ENCODE data around the gene AP1S3.
"Not testable (repeated sequence)": the region's sequence is repeated elsewhere in the genome, so short reads cannot be mapped to it uniquely, and the experiment has no call there.

Gene AP1S3

GRCh38 chr2:223837287-223838061 is at the start of gene AP1S3:
Gene AP1S3 (minus strand): TSS chr2:223837582. CDS start chr2:223837450, 132 bp downstream.
- DNase-seq (ENCODE audit: low read depth in 2 of 2) = peak; percentile 30 to 49

GRCh38 chr2:223887127-223887526 is 49.7 kb upstream of the AP1S3 start:
- DNase-seq (ENCODE audit: low read depth in 2 of 2) = no peak

- no peak for DNase-seq (ENCODE audit: low read depth in 2 of 2)
Observed at GRCh38 chr2:223886726-223887125, 49.3 kb upstream of the AP1S3 start.

DNA sequence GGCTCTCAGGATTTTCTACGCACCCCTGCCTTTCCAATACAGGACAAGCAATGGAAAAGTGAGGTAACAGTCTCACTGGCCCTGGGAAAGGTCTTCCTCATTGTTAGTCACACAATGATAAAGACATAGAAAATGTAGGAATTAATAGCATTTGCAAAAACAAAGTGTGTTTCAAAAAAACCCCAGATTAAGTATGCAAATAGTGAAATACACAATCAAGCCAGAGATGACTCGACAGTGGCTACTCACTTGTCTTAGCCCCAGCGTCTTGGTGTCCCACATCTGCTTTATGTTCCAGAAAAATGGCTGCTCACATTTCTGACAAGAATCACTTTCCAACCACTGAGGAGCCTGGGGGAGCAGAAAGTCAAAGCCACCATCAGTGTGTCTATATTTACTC is 47.0 kb upstream of the AP1S3 start:
- DNase-seq (ENCODE audit: low read depth in 2 of 2) = no peak

DNA sequence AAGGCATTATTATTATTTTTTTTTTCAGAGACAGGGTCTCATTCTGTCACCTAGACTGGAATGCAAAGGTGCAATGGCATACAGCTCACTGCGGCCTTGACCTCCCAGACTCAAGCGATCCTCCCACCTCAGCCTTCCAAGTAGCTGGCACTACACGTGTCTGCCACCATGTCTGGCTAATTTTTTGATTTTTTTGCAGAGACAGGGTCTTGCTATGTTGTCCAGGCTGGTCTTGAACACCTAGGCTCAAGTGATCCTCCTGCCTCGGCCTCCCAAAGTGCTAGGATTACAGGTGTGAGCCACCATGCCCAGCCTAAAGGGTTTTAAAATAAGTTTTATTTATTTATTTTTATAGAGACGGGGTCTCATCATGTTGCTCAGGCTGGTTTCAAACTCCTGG is 45.3 kb upstream of the AP1S3 start:
- no peak for DNase-seq (ENCODE audit: low read depth in 2 of 2)

DNA sequence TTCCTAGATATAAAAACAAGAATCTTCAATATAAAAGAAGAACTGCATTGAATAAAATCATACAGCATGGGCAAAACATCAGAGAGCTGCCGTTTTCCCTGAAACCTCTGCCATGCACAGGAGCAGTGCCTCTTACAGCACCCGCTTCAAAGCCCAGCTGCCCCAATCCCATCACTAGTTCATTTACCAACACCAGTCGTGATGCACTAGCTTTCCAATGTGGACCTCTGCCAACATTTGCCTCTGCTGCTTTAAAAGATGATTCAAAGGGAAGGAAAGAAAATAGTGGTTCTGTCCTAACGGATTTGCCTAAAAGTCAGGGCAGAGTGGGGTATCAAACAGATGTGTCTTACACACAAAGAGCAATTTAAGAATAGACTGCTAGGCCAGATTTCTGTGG is 43.4 kb upstream of the AP1S3 start:
- DNase-seq (ENCODE audit: low read depth in 2 of 2) = no peak

DNA sequence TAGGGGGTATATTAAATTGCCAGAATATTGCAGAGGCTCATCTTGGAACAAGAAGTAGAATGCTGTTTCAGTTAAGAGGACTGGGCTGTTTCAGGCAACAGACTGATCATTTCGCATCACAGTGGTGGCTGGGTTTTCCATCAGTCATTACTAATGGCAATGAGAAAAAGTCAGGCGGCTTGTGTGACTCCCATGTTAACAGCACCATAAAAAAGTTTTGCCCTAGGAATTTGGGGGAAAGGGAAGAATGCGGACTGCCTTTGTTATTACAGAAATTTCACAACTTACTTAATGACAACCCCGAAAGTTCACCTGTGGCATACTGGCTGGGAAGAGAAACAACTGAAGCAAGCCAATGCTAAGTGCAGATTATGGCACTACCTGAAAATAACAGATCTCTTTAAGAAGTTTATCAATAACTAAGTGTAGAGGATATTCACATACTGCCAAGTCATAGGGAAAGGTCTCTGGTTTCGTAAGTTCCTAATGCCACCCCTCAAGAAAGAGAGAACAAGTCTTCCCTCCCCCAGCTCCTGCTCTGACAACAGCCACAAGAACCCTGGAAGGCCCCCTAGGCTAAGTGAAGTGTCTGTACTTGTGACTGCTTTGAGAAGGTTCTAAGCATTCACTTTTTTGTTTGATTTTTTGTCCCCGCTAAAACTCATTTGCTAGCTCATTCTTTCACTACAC is 40.5 kb upstream of the AP1S3 start:
- no peak for DNase-seq (ENCODE audit: low read depth in 2 of 2)

DNA sequence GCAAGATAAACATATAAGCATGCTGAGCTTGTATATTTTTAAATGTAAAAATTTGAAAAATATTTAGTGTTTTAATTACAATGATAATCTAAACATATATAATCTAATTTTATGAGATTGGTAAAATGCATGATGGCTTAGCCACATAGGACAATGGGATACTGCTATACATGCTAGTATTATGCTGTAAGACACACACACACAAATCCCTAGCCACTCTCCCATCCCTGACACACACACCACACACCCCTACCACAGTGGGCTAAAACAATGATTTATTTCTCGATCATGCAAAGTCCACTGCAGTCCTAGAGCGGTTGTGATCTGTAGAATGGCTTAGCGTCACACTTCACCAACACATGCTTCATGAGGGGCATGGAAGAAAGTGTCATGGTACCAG is 36.3 kb upstream of the AP1S3 start:
- no peak for DNase-seq (ENCODE audit: low read depth in 2 of 2)

GRCh38 chr2:223872772-223873171 is 35.4 kb upstream of the AP1S3 start:
- DNase-seq (ENCODE audit: low read depth in 2 of 2) = not testable (repeated sequence)

DNA sequence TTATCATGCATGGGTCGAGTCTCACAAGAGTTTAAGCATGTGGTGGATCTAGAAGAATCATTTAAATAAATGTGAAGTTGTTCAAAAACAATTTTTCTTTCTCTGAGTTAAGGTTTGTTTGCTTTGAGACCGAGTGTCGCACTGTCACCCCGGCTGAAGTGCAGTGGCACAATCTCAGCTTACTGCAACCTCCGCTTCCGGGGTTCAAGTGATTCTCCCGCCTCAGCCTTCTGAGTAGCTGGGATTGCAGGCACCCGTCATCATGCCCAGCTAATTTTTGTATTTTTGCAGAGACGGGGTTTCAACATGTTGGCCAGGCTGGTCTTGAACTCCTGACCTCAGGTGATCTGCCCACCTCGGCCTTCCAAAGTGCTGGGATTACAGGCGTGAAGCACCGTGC is 34.3 kb upstream of the AP1S3 start:
- not testable (repeated sequence) for DNase-seq (ENCODE audit: low read depth in 2 of 2)

GRCh38 chr2:223870840-223871611 is 33.6 kb upstream of the AP1S3 start:
- no peak for DNase-seq (ENCODE audit: low read depth in 2 of 2)

- no peak for DNase-seq (ENCODE audit: low read depth in 2 of 2)
Observed at GRCh38 chr2:223868005-223868404, 30.6 kb upstream of the AP1S3 start.

DNA sequence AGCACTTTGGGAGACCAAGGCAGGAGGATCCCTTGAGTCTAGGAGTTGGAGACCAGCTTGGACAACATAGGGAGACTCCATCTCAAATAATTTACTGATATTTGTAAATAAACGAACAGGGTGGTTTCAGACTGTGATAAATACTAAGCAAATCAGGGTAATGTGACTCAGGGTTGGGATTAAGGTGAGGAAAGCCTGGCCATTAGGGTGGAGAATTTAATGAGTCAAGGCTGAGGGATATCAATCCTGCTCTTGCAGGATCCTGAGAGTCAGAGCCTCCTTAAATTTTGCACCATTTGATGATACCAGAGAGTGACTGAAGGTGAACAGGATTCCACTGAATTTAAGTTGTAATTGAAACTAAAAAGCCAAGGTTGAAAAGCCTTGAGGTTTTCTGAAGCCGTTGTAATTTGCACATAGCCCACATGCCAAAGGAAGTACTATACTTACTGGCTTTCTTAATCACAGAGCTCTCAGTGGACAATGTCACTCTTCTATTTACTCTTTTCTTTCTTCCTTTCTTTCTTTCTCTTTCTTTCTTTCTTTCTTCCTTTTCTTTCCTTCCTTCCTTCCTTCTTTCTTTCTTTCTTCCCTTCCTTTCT is 28.6 kb upstream of the AP1S3 start:
- DNase-seq (ENCODE audit: low read depth in 2 of 2) = no peak

DNA sequence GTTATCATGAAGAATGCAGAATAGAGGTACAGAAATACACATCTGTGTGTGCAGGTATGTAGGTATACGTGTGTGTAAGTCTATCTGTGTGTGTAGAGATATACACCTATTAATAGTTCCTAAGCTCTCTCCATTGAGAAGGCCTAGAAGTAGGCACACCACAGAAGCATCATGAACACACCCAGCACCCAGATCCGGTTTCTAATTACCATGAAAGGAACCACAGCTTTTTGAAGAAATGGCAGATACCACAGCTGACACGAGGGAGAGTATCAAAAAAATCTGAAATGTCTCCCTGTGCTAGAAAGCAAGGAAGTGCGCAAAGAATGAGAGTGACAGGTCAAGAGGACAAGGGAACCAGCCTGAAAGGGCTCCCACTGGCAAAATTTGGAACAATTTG is 27.7 kb upstream of the AP1S3 start:
- no peak for DNase-seq (ENCODE audit: low read depth in 2 of 2)

DNA sequence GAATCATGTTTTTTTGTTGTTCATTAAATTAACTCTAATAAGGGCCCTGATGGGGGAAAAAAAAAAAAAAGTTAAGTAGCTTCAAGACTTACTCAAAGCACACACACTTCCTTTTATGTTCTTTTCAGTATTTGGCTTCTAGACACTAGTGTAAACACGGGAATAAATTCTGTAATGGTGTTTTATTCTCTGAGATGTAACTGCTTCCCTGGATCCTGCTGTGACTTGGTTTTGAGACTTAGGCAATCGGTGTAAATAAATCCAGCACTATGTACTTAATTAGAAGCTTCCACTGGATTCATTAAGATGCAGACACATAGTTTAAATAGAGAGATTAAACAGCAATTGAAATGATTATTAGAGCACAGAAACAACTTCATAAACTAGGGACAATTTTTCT is 26.1 kb upstream of the AP1S3 start:
- no peak for DNase-seq (ENCODE audit: low read depth in 2 of 2)

DNA sequence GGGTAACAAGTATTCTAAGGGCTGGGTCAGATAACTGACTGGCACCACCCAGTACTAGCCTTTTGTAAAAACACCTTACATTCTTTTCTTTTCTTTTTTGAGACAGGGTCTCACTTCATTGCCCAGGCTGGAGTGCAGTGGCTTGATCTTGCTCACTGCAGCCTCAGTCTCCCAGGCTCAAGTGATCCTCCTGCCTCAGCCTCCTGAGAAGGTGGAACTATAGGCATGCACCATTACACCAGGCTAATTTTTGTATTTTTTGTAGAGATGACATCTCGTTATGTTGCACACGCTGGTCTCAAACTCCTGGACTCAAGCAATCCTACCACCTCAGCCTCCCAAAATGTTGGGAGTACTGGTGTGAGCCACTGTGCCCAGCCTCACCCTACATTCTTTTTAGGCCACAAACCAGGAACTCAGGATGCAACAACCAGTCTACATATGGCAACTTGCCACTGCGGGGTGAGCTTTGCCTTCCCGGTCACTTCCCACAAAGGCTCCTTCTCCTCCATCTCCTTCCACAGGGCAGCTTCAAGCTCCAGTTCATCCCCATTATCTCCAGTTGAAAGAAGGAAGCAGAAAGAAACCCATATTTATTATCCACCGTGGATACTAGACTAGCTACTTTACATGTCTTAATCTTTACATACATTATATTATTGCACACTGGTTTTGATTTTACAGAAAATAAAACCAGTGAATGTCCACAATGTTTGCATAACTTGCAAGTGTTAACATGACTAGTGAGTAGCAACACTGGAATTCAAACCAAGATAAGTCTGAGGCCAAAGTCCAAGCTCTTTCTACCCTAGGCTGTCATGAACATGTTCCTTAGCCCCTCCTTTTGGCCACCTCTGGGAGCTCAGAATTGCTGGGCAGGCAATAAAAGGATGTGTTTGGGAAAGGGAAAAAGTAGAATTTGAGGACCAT is 23.7 kb upstream of the AP1S3 start:
- no peak for DNase-seq (ENCODE audit: low read depth in 2 of 2)

- no peak for DNase-seq (ENCODE audit: low read depth in 2 of 2)
Observed at GRCh38 chr2:223859070-223859469, 21.7 kb upstream of the AP1S3 start.

DNA sequence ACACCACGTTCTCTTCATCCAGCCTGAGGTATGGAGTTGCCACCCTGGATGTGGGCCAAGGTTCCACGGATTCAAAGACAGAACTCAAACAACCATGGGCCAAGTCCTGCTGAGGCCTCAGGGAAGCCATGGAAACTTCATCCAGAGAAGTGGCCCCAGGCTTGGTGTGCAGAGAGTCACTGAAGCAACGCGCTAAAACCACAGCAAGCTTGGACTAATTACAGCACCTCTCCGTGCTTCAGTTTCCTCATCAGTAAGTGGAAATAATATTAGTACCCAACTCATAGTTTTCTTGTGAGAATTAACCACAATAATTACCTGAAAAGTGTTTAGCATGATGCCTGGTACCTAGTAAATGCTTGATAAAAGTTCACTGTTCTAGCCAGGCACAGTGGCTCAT is 19.2 kb upstream of the AP1S3 start:
- DNase-seq (ENCODE audit: low read depth in 2 of 2) = no peak

DNA sequence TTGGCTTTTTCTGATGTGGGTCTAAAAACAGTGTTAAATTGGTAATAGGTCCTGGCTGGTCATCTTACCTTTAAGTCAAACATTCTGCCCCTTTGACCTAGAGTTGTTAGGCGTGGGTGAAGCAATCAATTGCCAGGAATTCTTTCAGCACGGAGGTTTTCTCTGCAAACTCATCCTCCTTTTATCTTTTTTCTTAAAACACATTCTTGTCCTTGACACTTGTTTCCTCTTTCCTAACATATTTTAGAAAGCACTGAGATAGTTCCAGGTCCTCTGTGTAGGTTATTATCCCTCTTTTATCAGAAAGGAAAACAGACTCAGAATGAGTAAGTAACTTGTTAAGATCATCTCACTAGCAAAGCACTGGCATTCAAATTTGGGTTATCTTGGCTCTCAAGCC is 18.6 kb upstream of the AP1S3 start:
- DNase-seq (ENCODE audit: low read depth in 2 of 2) = no peak

- no peak for DNase-seq (ENCODE audit: low read depth in 2 of 2)
Observed at GRCh38 chr2:223855426-223855825, 18.0 kb upstream of the AP1S3 start.

DNA sequence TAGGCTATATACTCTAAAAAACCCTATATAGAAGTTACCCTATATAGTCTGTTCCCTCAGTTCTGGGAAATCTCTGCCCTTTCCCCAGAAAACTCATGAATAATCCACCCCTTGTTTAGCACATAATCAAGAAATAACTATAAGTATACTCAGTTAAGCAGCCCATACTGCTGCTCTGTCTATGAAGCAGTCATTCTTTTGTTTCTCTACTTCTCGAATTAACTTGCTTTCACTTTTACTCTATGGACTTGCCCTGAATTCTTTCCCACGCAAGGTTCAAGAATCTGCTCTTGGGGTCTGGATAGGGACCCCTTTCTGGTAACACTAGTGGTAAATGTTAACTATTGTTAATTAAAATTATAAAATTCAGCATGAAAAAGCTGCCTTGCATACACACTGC is 17.4 kb upstream of the AP1S3 start:
- no peak for DNase-seq (ENCODE audit: low read depth in 2 of 2)
